ENCODE data around the gene PTPN22. TPM values are rescaled to one million over a fixed set of nuclear protein-coding genes. Genes with fewer than 3 reads are reported as not detected.
"Not testable (repeated sequence)": the region's sequence is repeated elsewhere in the genome, so short reads cannot be mapped to it uniquely, and the experiment has no call there.

PTPN22 gene
- total RNA-seq, 1 donor from 2014 or later: 0.38 TPM

DNA sequence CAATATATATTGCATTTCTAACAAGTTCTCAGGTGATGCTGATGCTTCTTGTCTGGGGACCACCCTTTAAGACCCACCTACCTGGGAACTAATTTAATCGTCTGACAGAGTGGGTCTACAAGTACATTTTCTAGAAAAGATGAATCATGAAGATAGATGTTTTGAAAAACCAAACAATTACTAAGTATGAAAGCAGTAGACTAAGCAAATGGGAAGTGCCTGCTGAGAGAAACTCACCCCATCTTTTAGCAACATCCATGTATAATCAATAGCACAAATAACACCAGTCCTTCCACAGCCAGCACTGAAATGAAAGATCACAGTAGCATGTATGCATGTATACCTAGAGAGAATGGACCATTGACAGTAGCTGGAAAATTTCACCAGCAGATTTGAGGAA lies 17.3 kb downstream of the PTPN22 start:
- no peak for ATAC-seq
- DNase-seq (ENCODE audit: low spot score): no peak

DNA sequence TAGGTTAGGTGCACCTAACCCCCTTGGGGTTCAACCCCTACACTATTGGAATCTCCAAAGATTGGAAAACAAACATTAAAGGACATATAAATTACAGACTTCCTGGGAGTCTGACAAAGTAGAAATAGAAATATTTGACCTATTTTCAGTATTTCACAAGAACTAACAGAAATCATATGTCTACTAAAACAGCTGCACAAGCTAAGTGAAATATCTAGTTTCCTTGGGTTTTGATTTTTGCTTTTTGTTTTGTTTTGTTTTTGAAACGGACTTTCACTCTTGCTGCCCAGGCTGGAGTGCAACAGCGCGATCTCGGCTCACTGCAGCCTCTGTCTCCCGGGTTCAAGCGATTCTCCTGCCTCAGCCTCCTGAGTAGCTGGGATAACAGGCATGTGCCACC lies 18.8 kb downstream of the PTPN22 start:
- not testable (repeated sequence) for ATAC-seq

DNA sequence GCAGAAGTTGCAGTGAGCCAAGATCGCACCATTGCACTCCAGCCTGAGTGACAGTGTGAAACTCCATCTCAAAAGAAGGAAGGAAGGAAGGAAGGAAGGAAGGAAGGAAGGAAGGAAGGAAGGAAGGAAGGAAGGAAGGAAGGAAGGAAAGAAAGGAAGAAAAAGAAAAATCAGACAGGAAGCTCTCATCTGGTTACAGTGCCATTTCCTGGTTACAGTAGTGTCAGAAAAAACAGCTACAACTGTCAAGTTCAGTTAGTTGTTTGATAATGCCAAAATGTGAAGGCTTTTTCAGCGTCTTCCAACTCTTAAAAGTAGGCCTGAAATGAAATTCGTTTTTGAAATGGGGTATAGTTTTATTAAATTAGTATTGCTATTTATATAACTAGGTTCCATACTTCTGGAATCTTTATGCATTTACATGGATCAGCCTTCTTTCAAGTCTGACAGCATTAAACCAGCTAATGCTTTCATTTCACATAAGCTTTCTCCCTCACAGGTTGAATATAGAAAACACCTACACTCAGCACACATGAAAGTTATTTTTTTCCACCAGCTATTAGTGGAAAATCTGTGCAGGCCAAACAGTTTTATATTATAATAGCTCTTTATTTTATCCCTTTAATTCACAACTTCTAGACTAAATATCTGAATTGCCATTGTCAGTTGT lies 21.2 kb downstream of the PTPN22 start:
- ATAC-seq (no peak), DNase-seq (ENCODE audit: low spot score) (no peak)

More for the DNA sequence above, 18.8 kb downstream of the PTPN22 start:
- not testable (repeated sequence) for DNase-seq (ENCODE audit: low spot score)

DNA sequence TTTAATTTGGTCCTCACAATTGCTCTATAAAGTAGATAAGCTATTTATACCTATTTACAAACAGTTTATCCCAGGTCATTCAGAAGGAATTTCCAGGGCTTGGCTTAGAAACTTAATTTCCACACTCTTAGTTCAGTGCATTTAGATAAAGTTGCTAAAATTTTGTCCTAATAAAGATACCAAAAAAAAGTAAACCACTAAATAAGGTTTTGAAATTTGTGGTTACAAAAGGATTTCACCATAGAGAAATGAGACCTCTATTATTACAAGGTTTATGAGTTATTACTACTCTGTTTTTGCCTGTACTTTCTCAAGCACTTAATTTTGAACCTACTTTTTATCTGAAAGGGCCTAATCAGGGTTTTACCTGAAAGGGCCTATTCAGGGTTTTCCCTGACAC lies 22.4 kb downstream of the PTPN22 start:
- ATAC-seq (no peak), DNase-seq (ENCODE audit: low spot score) (no peak)

DNA sequence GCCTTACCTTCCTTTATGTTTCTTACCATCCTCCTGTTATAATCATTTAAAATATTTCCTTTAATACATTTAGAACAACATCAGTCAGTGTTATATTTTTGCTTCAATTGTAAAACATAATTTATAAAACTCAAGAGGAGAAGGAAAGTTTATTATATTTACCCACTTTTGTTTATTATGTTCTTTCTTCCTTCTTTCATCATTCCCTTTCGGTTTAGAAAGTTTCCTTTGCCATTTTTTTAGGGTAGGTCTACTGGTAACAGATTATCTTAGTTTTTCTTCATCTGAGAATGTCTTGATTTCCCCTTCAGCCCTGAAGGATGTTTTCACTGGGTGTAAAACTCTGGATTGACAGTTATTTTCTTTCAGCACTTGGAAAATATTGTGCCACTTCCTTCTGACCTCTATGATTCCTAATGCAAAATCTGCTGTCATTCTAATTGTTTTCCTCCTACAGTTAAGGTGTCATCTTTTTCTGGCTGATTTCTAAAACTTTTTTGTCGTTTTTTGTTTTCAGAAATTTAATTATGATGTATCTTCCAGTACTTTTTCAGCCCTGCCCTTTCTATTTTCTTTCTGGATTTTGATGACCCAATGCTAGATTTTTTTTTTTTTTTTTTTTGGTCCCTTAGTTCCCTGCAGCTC lies 25.0 kb downstream of the PTPN22 start:
- ATAC-seq (no peak), DNase-seq (ENCODE audit: low spot score) (no peak)

DNA sequence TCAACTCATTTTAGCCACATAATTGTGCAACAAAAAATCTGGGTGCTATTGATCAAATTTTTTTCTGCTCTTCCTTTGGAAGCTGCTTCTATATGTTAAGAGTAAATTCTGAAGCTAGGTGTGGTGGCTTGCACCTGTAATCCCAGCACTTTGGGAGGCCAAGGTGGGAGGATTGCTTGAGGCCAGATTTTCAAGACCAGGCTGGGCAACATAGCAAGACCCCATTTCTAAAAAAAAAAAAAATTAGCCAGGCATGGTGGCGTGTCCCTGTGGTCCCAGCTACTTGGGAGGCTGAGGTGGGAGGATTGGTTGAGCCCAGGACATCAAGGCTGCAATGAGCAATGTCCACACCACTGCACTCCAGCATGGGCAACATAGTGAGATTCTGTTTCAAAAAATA lies 35.0 kb downstream of the PTPN22 start:
- no peak for DNase-seq (ENCODE audit: low spot score)
- ATAC-seq: no peak

DNA sequence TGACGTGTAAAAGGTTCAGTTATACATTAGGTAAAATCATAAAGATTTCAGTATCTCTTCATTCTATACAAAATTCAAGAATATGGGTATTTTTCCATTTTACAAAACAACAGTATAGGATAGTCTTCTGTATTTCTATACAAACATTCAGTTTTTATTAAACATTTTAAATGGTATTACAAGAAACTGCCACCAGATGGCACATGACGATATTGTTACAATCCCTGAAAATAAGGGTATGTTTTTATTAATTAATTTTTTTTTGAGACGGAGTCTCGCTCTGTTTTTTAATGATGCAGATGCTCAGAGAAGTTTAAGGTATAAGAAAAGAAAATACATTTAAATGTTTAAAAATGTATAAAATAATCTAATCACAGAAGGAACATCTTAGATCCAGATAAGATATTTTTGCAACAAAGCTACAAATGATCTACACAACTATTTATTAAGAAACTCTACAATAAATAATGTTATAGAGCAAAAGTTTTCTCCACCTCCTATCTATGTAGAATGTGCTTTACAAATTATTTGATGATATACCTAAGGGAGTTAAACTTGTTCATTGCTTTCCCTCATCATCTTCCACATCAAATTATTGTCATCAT lies 35.7 kb downstream of the PTPN22 start:
- ATAC-seq: peak; percentile 60

DNA sequence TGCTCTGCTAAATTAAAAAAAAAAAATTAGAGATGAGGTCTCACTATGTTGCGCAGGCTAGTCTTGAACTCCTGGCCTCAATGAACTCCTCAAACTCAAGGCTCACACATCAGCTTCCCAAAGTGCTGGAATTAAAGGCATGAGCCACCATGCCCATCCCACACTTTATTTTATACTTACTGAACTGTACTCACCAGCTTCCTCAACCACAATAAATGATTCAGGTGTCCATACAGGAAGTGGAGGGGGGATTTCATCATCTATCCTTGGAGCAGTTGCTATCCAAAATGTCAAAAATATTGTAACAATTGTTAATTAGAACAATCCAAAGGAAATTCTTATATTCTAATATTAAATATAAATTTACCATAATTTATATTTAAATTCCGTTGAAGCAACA lies 36.8 kb downstream of the PTPN22 start:
- no peak for ATAC-seq
- DNase-seq (ENCODE audit: low spot score): no peak

More for the DNA sequence above, 35.7 kb downstream of the PTPN22 start:
- DNase-seq (ENCODE audit: low spot score): no peak

DNA sequence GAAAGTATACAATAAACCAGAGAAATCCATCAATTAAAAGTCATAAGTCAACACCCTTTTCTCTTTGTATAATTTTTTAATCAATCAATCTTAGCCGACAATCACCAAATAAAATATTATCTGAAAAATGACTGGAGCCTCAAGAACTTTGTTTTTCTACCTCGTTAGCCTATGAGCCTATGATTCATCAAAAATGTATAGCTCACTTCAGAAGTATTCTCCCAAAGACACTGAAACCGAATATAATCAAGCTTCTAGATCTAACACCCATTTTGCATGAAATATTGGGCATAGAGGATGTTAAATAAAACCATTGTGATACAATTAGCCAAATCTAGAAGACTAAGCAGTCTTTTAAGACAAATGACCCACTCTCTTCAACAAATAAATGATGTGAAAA lies 41.5 kb downstream of the PTPN22 start:
- DNase-seq (ENCODE audit: low spot score): no peak

DNA sequence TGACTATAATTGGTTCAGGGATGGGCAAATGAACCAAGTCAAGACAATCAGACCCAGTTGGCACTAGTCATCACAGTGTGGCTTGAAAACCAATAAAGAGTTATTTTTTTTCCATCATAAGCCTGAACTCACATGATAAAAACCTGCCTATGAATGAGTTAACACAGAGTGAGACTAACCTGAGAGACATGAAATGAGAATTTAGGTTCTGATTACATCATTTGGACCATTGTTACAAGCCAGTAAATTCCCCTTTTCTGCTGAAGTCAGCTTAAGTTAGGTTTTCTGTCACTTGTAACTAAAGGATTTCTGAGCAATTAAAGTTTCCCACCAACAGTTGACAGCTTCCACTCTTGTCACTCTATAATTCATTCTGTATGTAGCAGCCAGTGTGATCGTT lies 49.6 kb downstream of the PTPN22 start:
- no peak for ATAC-seq
- DNase-seq (ENCODE audit: low spot score): no peak

More for the DNA sequence above, 41.5 kb downstream of the PTPN22 start:
- ATAC-seq: no peak

DNA sequence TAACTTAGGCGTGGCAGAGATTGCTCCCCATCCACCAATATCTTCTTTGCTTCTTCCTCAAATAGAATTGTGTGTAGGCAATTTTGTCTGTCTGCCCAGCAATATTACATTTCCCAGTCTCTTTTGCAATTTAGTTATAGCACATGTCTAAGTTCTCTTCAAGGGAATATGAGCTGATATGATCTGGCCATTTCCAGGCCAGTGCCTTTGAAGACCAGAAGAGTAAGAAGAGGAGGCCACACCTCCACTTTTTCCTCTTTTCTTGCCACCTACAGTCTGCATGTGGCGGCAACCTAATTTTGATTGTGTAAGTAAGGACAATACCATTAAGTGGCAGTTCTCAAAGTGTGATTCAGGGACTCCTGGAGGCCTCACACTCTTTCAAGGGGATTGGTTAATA lies 52.9 kb downstream of the PTPN22 start:
- ATAC-seq: no peak
- no peak for DNase-seq (ENCODE audit: low spot score)

DNA sequence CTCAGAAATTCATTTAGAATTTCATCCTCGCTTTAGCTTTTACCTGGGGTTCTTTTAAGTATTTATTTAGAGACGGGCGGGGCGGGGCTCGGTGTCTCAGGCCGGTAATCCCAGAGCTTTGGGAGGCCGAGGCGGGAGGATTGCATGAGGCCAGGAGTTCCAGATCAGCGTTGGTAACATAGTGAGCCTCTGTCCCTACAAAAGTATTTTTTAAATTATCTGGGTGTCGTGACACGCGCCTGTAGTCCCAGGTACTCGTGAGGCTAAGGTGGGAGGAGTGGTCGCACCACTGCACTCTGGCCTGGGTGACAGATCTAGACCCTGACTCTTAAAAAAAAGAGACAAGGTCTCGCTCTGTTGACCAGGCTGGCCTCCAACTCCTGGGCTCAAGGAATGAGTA lies 58.3 kb downstream of the PTPN22 start:
- ATAC-seq: no peak

DNA sequence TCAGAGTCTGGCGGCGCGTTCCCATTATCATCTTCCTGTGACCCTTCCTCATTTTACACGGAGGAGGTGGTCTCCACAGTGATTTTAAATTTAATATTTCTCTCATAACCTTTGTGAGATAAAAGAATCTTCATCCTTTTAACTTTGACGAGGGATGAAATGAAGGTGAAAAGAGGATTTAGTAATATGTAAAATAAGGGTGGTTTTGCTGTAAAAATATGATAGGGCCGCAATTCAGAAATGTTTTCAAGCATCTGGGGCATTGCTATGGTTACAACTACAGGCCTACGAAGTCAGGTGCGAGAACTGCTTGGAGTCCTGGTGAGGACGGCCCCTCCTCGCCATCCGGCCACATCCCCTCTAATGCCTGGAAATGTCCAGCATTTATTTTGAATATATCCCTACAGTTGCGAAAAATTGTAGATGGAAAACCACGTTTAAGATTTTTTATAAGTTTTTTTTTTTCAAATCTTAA lies 58.8 kb downstream of the PTPN22 start:
- no peak for ATAC-seq
- no peak for DNase-seq (ENCODE audit: low spot score)

More for the DNA sequence above, 58.3 kb downstream of the PTPN22 start:
- DNase-seq (ENCODE audit: low spot score): no peak

DNA sequence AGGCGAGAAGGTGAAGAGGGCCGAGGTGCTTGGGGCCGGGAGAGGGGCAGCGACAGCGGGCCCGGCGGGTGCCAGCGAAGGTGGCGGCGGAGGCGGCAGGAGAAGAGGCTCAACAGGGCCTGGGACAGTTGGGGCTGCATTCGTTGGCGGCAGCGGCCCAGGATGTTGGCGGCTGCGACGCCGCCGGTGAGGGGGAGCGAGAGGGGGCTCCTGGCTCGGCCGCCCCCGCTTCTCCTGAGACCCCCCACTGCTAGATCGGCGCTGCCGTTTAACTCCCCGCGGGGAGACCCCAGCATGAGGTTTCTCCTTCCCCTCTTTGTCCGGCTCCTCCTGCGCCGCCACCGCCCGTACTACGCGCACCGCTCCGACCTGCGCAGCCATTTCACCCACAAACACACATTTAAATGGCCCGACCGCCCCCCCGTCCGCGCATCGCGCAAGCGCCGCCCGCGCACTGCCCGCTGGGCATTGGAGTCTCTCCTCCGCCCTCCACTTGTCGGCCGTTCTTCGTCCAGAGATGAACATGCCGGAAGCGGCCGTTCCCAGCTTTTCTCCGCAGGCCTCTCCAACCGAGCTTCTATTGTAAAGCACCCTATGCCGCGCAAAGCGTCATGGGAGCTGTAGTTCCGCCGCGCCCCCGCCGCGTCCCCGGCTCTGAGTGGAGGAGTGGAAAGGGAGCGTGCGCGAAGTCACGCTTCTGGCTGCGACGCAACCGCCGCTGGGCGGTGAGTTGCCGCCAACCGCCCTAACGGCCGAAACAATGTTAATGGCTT lies 59.4 kb downstream of the PTPN22 start, which contains the start of gene RSBN1:
Gene RSBN1 (minus strand): TSS at position 589 of the 773 bp plus-strand sequence. CDS start 64 bp downstream, at position 525.
- ATAC-seq: peak; percentile 95
- DNase-seq (ENCODE audit: low spot score): peak; percentile 100

DNA sequence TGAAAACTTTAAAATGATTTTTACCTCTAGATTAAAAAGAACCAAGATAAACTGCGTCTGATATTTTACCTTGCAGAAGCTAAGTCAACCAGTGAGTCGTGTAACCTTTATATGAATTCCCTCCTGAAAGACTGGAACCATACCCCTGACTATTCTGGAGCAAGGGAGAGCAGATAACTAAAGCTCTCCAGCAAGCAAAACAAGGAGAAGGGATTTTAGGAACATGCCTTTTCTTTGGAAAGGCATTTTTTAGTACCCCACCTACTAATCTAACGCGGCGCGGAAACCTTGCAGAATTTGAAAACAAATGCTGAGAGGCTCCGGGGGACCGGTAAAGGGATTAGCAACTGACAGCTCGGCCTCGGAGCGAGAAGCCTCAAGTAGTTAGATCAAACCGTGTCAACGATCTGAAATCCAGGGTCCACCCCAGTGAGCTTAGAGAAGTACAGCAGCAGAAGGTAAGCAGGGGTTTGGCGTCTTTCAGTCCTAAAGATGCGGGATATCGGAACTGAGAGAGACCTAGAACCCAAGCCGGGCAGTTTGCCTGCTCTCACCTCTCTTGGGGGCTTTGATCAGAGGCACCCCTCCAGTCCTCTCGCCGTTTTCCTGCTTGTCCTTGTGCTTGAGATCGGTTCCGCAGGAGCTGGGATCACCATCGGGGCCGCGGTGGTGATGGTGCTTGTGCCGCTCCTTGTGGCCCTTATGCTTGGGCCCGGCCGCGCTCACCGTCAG lies 60.2 kb downstream of the PTPN22 start:
- ATAC-seq: peak; percentile 59
- DNase-seq (ENCODE audit: low spot score): peak; percentile 54

DNA sequence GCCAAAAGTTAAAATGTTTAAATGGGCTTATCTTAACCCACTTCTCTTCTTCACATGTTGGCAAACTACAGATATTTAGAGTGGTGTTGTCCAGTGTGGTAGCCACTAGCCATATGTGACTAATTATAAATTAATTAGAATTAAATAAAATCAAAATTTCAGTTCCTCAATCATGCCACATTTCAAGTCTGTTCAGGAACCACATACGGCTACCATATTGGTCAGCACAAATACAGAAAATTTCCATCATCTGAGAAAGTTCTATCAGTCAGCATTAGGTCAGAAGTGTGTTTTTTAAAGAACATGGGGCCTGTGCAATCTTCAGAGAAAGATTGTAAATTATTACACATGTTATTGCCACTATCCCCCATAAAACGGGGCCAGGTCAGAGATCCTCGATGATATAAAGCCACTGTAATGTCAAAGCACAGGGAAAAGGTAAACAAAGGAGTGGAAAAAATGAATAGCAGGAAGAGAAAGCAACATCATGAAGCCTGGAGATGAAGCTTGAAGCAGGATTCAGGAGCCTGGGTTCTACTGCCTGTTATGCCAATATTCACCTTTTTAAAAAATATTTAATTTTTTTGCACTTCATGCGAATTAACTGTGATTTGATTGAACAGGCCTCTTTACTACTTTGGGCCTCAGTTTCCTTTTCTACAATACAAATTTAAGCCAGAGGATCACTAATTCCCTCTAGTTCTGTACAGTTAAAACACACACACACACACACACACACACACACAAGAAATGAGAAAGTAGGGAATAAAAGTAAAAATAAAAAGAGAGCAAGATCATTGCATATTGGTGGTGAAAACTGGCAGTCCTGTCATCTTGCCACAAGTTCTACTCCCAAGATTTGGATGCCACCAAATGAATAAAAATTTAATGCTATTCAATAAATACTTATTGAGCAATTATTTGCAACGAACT lies 61.6 kb downstream of the PTPN22 start:
- no peak for DNase-seq (ENCODE audit: low spot score)
- ATAC-seq: no peak

DNA sequence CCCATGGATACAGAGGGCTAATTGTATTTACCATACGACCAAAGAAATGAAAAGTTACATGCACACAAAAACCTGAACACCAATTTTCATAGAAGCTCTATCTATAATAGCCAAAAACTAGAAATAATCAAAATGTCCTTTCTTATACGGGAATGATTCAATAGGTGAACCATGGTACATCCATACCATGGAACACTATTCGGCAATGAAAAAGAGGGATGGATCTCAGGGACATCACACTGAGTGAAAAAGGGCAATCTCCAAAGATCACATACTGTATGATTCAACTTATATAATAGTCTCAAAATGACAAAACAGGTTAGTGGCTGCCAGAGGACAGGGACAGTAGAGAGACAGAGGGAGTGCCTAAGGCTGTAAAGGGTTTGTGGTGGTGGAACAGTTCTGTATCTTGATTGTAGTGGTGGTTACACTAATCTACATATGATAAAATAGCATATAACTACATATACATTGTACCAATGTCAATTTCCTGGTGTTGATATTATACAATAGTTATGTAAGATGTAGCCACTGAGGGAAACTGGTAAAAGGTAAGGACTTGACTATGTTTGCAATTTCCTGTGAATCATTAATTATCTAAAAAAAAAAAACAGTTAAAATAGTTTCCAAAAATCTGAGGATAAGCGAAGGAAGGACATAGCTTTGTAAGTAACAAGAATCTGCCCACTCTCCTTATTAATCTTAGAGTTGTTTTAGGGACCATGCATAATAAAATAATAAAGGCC lies 62.9 kb downstream of the PTPN22 start:
- no peak for DNase-seq (ENCODE audit: low spot score)
- no peak for ATAC-seq

DNA sequence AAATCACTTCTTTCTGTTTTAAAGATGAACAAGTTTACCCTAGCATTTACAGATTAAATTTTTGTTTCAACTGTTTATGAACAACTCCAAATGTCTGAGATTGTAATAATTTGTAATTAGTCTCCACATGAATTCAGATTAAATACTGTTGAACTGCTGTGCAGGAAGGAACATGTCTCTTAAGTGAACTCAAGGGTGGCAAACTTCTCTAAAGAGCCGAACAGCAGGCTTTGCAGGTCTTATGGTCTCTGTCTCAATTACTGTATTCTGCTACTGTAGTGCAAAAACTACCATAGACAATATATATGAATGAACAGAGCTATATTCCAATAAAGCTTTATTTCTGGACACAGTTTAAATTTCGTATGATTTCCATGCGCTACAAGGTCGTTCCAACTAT lies 65.9 kb downstream of the PTPN22 start:
- no peak for ATAC-seq
- no peak for DNase-seq (ENCODE audit: low spot score)

DNA sequence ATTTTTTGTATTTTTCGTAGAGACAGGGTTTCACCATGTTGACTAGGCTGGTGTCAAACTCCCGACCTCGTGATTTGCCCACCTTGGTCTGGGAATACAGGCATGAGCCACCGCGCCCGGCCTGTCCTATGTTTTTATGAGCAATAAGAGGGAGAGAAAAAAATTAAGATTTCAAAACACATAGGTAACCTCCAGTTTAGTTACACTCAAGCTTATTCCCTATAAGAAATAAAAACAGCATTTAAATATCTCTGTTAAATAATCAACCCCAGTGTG lies 66.3 kb downstream of the PTPN22 start:
- ATAC-seq: no peak

More for the DNA sequence above, 66.3 kb downstream of the PTPN22 start:
- DNase-seq (ENCODE audit: low spot score): no peak
